Heart right ventricle (tissue), 16 donors: ENCODE data around the gene POLR2E. TPM values are rescaled to one million over a fixed set of nuclear protein-coding genes. Genes with fewer than 3 reads are reported as not detected.

Experiments used
- ATAC-seq, 8 donors: fragments of 200-7000 bp; cut with Tn5 transposase; one replicate each; pipeline ENCODE4 v1.9.1; 2020; ENCODE audit warnings: mild to moderate bottlenecking in 8 of 8, moderate library complexity in 8 of 8, moderate number of reproducible peaks in 1 of 8
- DNase-seq, 2 donors: peaks; one replicate each; pipeline ENCODE4 v3.0.0-alpha.2; 2020
- H3K27ac ChIP-seq, 10 donors: fragments of 200-600 bp; sonication (generic) in 2 of 10; one replicate each; pipeline versions ENCODE4 v1.5.0 to v1.8.0; 2020 to 2022; ENCODE audit warnings: mild to moderate bottlenecking in 3 of 10
- H3K27me3 ChIP-seq, 7 donors: fragments of 200-600 bp; one replicate each; pipeline ENCODE4 v1.8.0; 2021 to 2022; ENCODE audit warnings: mild to moderate bottlenecking in 2 of 7
- H3K36me3 ChIP-seq, 9 donors: fragments of 200-600 bp; sonication (generic) in 1 of 9; one replicate each; pipeline versions ENCODE4 v1.5.0 to v1.8.0; 2020 to 2022; ENCODE audit warnings: mild to moderate bottlenecking in 2 of 9
- H3K4me1 ChIP-seq, 9 donors: fragments of 200-600 bp; sonication (generic) in 1 of 9; one replicate each; pipeline versions ENCODE4 v1.5.0 to v1.8.0; 2020 to 2022; ENCODE audit warnings: mild to moderate bottlenecking in 4 of 9
- H3K4me3 ChIP-seq, 10 donors: fragments of 200-600 bp; sonication (generic) in 2 of 10; one replicate each; pipeline versions ENCODE4 v1.5.0 to v1.8.0; 2020 to 2022; ENCODE audit warnings: mild to moderate bottlenecking in 7 of 10, moderate library complexity in 2 of 10
- H3K9me3 ChIP-seq, 11 donors: fragments of 200-600 bp in 10 of 11; sonication (generic) in 2 of 11; one replicate each; pipeline versions ENCODE4 v1.5.0 to v1.8.0; 2013 to 2022; ENCODE audit warnings: mild to moderate bottlenecking in 2 of 11, control low read depth in 1 of 11, moderate library complexity in 1 of 11
- CTCF ChIP-seq, 9 donors: fragments of 200-600 bp; sonication (generic) in 2 of 9; IDR thresholded peaks; one replicate each; pipeline versions ENCODE4 v1.5.0 to v1.8.0; 2021 to 2022; ENCODE audit warnings: antibody characterized with exemption in 9 of 9, mild to moderate bottlenecking in 5 of 9, moderate library complexity in 1 of 9
- WGBS, 2 donors: extraction: QIAGEN DNeasy Blood & Tissue Kit; methylation state at CpG; one replicate each; pipeline ENCODE4 v1.1.7; 2013; ENCODE audit warnings: inconsistent platforms in 1 of 2; 5-methylcytosine and 5-hydroxymethylcytosine counted together
- intact Hi-C, 10 donors: fragments of 100-400 bp; cut with DNase I; formaldehyde crosslinking; loops; one replicate each; pipeline versions ENCODE4 v1.11.1 to v1.14.2; 2022
- polyA plus RNA-seq, 2 donors: library from polyadenylated mRNA; stranded (reverse); fragments of 200-250 nt; gene quantifications; one replicate each; pipeline ENCODE4 v1.2.3, GENCODE V29; 2013
- total RNA-seq, 10 donors: library from RNA; stranded (reverse); fragmentation: NEBNext Ultra II Directional in 3 of 10; extraction: Animal tissue kit (Norgen Biotek cat#: 25700) in 3 of 10; gene quantifications; one replicate each; pipeline versions ENCODE4 v1.2.1 to v1.2.4, GENCODE V29; 2021 to 2023
- donor health status: Arrhythmogenic right ventricular cardiomyopathy.
- donor health status: ischemic (EF 13 %, LVEDD 7.1; RV severe dilation, severe dysfunction).
- donor health status: healthy with polysubstance abuse.
- donor health status: DM: no; HTN: yes; CAD: no.
- donor health status: DM: no; HTN: no; CAD: no.
- donor health status: ischemic (EF 25% LVEDD 6.9; RV normal size, moderate dysfunction).
- donor health status: ischemic (EF 25% LVEDD 5.7; RV mildly dilated, moderate dysfunction).
- donor health status: healthy.
- donor health status: DM: yes; HTN: yes; CAD: no.
- donor health status: Ischemic cardiomyopathy.
- donor health status: ischemic (EF 35%, LVEDD 5.7; RV mildly dilated, moderate dysfunction).
- donor health status: nonischemic (EF 11% LVEDD 7.7; RV severe dilation, severe dysfunction).
- donor health status: DM: yes; HTN: yes; CAD: no.
- donor health status: PGD.
- donor health status: ischemic (EF 29% LVEDD 5.4; RV normal size, mild dysfunction).
- donor health status: nonischemic (EF 23%, LVEDD 6.1; RV moderate dilation, normal function).

Gene POLR2E
- total and polyA plus RNA-seq, 12 donors: 111 to 215 (median 134) TPM

- Histone ChIP-seq H3K4me3 (peak overlapping the region in 5 of 10 donors; percentile 13 to 40 (median 29)), H3K4me1 (peaks cover 0 to 70% (median 8%) of the 10 kb centered on the region in 9 donors), H3K27ac (peak overlapping the region in 2 of 10 donors; percentile 19 to 81), H3K9me3 (no peaks in the 10 kb centered on the region), H3K27me3 (peaks cover 10 to 34% (median 23%) of the 10 kb centered on the region in 7 donors), H3K36me3 (peaks cover 0 to 62% (median 0%) of the 10 kb centered on the region in 9 donors)
- TF ChIP-seq CTCF (IDR thresholded peaks at IDR 0.05): no peak
- intact Hi-C loops: no loop called here
- ATAC-seq (peak; percentile 26 to 54 (median 42)), DNase-seq (peak; percentile 78 to 85)
- 63 to 69% methylated on average over 51 to 54 of the region's 54 CpGs for WGBS, 2 donors
Measured at GRCh38 chr19:1074544-1075283, 20.5 kb downstream of the POLR2E start.

GRCh38 chr19:1073956-1074517 is 21.1 kb downstream of the POLR2E start:
- DNase-seq: no peak
- Histone ChIP-seq H3K27ac (peak overlapping the region in 2 of 10 donors; percentile 19 to 81), H3K4me3 (peak overlapping the region in 4 of 10 donors; percentile 15 to 40 (median 33)), H3K9me3 (no peaks in the 10 kb centered on the region), H3K36me3 (peaks cover 0 to 55% (median 0%) of the 10 kb centered on the region in 9 donors), H3K27me3 (peaks cover 16 to 41% (median 30%) of the 10 kb centered on the region in 7 donors), H3K4me1 (peaks cover 0 to 76% (median 13%) of the 10 kb centered on the region in 9 donors)
- intact Hi-C loops: no loop called here
- TF ChIP-seq CTCF (IDR thresholded peaks at IDR 0.05): no peak
- WGBS, 2 donors: 85% methylated on average over 27 to 28 of the region's 28 CpGs
- ATAC-seq: peak in 1 of 8 donors; percentile 6

GRCh38 chr19:1073063-1073955 is 21.9 kb downstream of the POLR2E start:
- H3K27ac ChIP-seq: no peak overlapping the region
- ATAC-seq: peak in 1 of 8 donors; percentile 9
- no peak for TF ChIP-seq CTCF (IDR thresholded peaks at IDR 0.05)
- no peak overlapping the region for H3K4me3 ChIP-seq
- no peak for DNase-seq
- H3K4me1 ChIP-seq: peaks cover 0 to 82% (median 13%) of the 10 kb centered on the region in 9 donors
- H3K9me3 ChIP-seq: no peaks in the 10 kb centered on the region
- H3K36me3 ChIP-seq: peaks cover 0 to 49% (median 0%) of the 10 kb centered on the region in 9 donors
- intact Hi-C loops: no loop called here
- 92 to 94% methylated on average over 29 to 30 of the region's 30 CpGs for WGBS, 2 donors
- peaks cover 18 to 48% (median 37%) of the 10 kb centered on the region in 7 donors for H3K27me3 ChIP-seq
